DMS79 (cell line): ENCODE data around the gene CRYBB1.

Experiments used
- DNase-seq: peaks from one replicate; lab custom pipeline; 2025; lab: John Stamatoyannopoulos, UW

The CRYBB1 gene

GRCh38 chr22:26553056-26553752, 64.6 kb downstream of the CRYBB1 start:
- no peak for DNase-seq

GRCh38 chr22:26552466-26552865, 65.4 kb downstream of the CRYBB1 start:
- no peak for DNase-seq

DNA sequence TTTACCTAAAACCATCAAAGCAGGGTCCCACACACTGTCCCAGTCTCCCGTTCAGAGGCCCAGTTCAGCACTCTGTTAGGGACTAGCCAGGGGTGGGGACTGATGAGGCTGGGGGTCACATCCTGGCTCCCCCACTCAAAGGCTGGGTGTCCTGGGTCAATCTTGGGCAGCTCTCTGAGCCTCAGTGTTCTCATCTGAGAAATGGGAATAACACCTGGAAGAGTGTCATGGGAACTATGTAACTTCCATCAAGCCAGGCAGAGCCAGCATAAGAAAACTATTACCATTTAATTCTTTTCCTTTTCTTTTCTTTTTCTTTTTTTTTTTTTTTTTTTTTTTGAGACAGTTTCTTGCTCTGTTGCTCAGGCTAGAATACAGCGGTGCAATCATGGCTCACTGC, 66.3 kb downstream of the CRYBB1 start:
- no peak for DNase-seq

DNA sequence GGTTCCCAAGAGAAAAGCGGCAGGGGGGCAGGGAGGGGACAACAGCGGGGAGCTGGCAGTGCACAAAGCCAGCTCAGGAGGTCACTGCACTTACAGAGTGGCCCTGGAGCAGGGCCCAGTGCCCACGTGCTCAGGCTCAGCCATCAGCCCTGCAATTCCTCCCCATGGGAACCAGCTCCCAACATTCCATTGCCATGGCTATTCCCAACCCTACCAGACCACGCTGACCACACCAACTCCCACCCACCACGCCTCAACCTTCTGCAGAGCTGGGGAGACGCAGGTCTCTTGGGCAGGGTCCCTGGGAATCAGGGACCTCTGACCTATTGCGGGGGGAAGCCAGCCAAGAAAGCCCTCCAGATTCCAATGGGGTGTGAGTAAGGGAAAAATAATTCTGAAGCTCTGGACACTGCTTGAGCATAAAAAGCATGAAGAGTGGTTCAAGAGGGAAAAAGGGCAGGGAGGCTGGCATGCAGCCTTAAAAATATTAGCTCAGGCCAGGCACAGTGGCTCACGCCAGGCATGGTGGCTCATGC, 67.3 kb downstream of the CRYBB1 start:
- no peak for DNase-seq

- DNase-seq, result no peak
These were observed 67.8 kb downstream of the CRYBB1 start for GRCh38 chr22:26549902-26550497.
